ENCODE results near the gene DIRAS1.

Gene DIRAS1

GRCh38 chr19:2711875-2712205, 9.3 kb downstream of the DIRAS1 start:
- Histone ChIP-seq H3K27me3 (replicated peaks) (no peaks in the 10 kb centered on the region), H3K27ac (no peak overlapping the region), H3K4me3 (ENCODE audit: low read depth, low read length) (no peak overlapping the region), H3K36me3 (replicated peaks) (no peaks in the 10 kb centered on the region)
- DNase-seq: no peak
- no peak for TF ChIP-seq CTCF (IDR thresholded peaks at IDR 0.05; ENCODE audit: low read depth, low read length, missing control alignments)
- in situ Hi-C loops (cut with HindIII; ENCODE audit: low pct_ligation_motif_present, low sequenced_read_pairs): no loop called here

- Histone ChIP-seq H3K36me3 (replicated peaks) (no peaks in the 10 kb centered on the region), H3K4me3 (ENCODE audit: low read depth, low read length) (no peak overlapping the region), H3K27me3 (replicated peaks) (no peaks in the 10 kb centered on the region), H3K27ac (peak overlapping the region; percentile 13)
- in situ Hi-C loops (cut with HindIII; ENCODE audit: low pct_ligation_motif_present, low sequenced_read_pairs): no loop called here
- TF ChIP-seq CTCF (IDR thresholded peaks at IDR 0.05; ENCODE audit: low read depth, low read length, missing control alignments): no peak
- peak; percentile 81 for DNase-seq
Measured at GRCh38 chr19:2711172-2711874, 9.8 kb downstream of the DIRAS1 start.

- DNase-seq: no peak
Measured at GRCh38 chr19:2706251-2706650, 14.9 kb downstream of the DIRAS1 start.

GRCh38 chr19:2703691-2704216, 17.4 kb downstream of the DIRAS1 start:
- Histone ChIP-seq H3K36me3 (replicated peaks) (no peaks in the 10 kb centered on the region), H3K4me3 (ENCODE audit: low read depth, low read length) (no peak overlapping the region), H3K27ac (no peak overlapping the region), H3K27me3 (replicated peaks) (peaks cover 16% of the 10 kb centered on the region)
- DNase-seq: no peak
- no peak for TF ChIP-seq CTCF (IDR thresholded peaks at IDR 0.05; ENCODE audit: low read depth, low read length, missing control alignments)
- in situ Hi-C loops (cut with HindIII; ENCODE audit: low pct_ligation_motif_present, low sequenced_read_pairs): no loop called here

More at GRCh38 chr19:2706251-2706650, 14.9 kb downstream of the DIRAS1 start:
- in situ Hi-C loops (cut with HindIII; ENCODE audit: low pct_ligation_motif_present, low sequenced_read_pairs): no loop called here
- no peaks in the 10 kb centered on the region for H3K36me3 ChIP-seq (replicated peaks)
- H3K4me3 ChIP-seq (ENCODE audit: low read depth, low read length): no peak overlapping the region
- H3K27me3 ChIP-seq (replicated peaks): peaks cover 7% of the 10 kb centered on the region
- no peak for TF ChIP-seq CTCF (IDR thresholded peaks at IDR 0.05; ENCODE audit: low read depth, low read length, missing control alignments)
- no peak overlapping the region for H3K27ac ChIP-seq

DNA sequence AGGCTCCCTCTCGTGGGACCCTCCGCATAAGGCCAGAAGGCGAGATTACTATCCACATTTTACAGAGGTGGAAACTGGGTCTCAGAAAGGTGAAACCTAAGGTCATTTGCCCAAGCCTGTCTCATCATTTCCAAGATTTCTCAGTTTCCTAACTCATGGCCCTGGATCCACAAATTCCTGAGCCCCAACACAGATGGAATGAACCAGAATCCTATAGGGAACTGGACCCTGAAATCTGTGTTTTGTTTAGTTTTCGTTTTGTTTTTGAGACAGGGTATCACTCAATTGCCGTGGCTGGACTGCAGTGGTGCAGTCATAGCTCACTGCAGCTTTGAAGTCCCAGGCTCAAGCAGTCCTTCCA, 18.1 kb downstream of the DIRAS1 start:
- Histone ChIP-seq H3K36me3 (replicated peaks) (no peaks in the 10 kb centered on the region), H3K4me3 (ENCODE audit: low read depth, low read length) (no peak overlapping the region), H3K27ac (no peak overlapping the region), H3K27me3 (replicated peaks) (peaks cover 16% of the 10 kb centered on the region)
- no peak for TF ChIP-seq CTCF (IDR thresholded peaks at IDR 0.05; ENCODE audit: low read depth, low read length, missing control alignments)
- in situ Hi-C loops (cut with HindIII; ENCODE audit: low pct_ligation_motif_present, low sequenced_read_pairs): no loop called here
- DNase-seq: no peak

All from brain microvascular endothelial cell (primary cell).